ENCODE results near the gene RNF212B. TPM values are rescaled to one million over a fixed set of nuclear protein-coding genes. Genes with fewer than 3 reads are reported as not detected.
A peak's percentile ranks its signal among the peaks of the same experiment; 100 is the strongest.

Gene RNF212B
- total RNA-seq, 4 donors from 2014 or later = 0.33 TPM; not detected in 3

DNA sequence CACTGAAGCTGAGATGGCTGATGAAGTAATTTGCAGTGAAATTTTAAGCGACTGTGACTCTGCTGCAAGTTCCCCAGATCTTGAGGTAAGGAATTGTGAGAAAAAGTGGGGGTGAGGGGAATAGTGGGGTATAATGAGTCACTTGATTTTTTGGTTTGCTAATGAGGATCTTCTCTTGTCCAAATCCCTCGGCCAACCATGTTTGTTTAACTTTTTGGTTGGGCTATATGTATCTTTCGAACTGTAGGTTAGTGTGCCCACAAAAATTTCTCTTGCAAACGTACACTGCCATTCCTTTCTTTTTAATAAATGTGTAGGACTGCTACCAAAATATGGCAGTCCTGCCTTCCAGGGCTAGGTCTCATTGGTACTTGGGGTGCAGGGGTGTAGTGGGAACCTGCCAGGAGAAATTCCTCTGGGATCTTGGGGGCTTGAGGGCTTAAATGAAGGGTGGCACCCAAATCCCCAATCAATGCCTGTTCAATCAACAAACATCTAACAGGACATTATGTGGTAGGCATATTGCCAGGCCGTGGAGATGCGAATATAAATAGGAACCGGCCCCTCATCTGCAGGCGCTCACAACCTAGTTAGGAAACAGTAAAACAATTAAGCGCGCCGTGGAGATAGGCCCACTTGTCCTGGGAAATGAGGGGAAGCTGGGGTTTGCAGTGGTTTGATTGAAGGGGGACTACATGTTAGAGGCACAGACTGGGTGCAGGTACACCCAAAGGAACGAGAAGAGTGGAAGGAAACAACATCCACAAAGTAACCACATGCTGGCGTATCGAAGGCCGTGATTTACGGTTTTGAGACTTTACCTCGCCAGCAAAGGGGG is 82.2 kb downstream of the RNF212B start:
- TF ChIP-seq, protein P1, sequence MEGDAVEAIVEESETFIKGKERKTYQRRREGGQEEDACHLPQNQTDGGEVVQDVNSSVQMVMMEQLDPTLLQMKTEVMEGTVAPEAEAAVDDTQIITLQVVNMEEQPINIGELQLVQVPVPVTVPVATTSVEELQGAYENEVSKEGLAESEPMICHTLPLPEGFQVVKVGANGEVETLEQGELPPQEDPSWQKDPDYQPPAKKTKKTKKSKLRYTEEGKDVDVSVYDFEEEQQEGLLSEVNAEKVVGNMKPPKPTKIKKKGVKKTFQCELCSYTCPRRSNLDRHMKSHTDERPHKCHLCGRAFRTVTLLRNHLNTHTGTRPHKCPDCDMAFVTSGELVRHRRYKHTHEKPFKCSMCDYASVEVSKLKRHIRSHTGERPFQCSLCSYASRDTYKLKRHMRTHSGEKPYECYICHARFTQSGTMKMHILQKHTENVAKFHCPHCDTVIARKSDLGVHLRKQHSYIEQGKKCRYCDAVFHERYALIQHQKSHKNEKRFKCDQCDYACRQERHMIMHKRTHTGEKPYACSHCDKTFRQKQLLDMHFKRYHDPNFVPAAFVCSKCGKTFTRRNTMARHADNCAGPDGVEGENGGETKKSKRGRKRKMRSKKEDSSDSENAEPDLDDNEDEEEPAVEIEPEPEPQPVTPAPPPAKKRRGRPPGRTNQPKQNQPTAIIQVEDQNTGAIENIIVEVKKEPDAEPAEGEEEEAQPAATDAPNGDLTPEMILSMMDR (IDR thresholded peaks at IDR 0.05) = no peak
- TF ChIP-seq POLR2A (IDR thresholded peaks at IDR 0.05; ENCODE audit: low read depth) = no peak
- no peak for TF ChIP-seq POLR2AphosphoS5 (IDR thresholded peaks at IDR 0.05)
- no peak for TF ChIP-seq EP300 (IDR thresholded peaks at IDR 0.05)
- intact Hi-C loops (cut with DNase I) = loop anchor here (5.0 to 10.0 kb wide), 2 partner anchors 237 to 395 kb away; partner anchors contain the start of genes PRMT5 and THTPA
- H3K27me3 ChIP-seq = no peaks in the 10 kb centered on the region
- peaks cover 15 to 27% (median 22%) of the 10 kb centered on the region in 4 donors for H3K36me3 ChIP-seq
- peak overlapping the region; percentile 89 to 99 (median 98) for H3K27ac ChIP-seq (replicated peaks in 1 of 4)
- peak overlapping the region; percentile 87 to 99 (median 94) for H3K4me3 ChIP-seq
- H3K4me1 ChIP-seq = peaks cover 16 to 36% (median 27%) of the 10 kb centered on the region in 4 donors
- H3K9me3 ChIP-seq = no peaks in the 10 kb centered on the region
- 89% methylated on average over 17 of the region's 17 CpGs for WGBS
- DNase-seq (ENCODE audit: extremely low spot score) = no peak

- intact Hi-C loops (cut with DNase I) = loop anchor here (5.0 kb wide), 1 partner anchor 236 kb away; the partner anchor contains the start of gene THTPA
- Histone ChIP-seq H3K4me1 (peaks cover 16 to 36% (median 27%) of the 10 kb centered on the region in 4 donors), H3K27ac (replicated peaks in 1 of 4) (peak within 1 kb of the TSS; percentile 98 to 99 (median 98)), H3K9me3 (no peaks in the 10 kb centered on the region), H3K36me3 (peaks cover 16 to 36% (median 31%) of the 10 kb centered on the region in 4 donors), H3K27me3 (no peaks in the 10 kb centered on the region), H3K4me3 (peak within 1 kb of the TSS; percentile 87 to 99 (median 94))
- peak; percentile 100 for DNase-seq (ENCODE audit: extremely low spot score)
- WGBS = 7% methylated on average over 33 of the region's 63 CpGs
- no peak for TF ChIP-seq EP300 (IDR thresholded peaks at IDR 0.05)
- TF ChIP-seq POLR2AphosphoS5 (IDR thresholded peaks at IDR 0.05) = peak; percentile 85 to 90
- TF ChIP-seq, protein P1 (IDR thresholded peaks at IDR 0.05) = peak in 1 of 3 experiments; percentile 8
- no peak for TF ChIP-seq POLR2A (IDR thresholded peaks at IDR 0.05; ENCODE audit: low read depth)
These were observed 83.1 kb downstream of the RNF212B start, which contains the start of gene PABPN1 for GRCh38 chr14:23320584-23321571. Gene PABPN1, plus strand, starts transcription at chr14:23321457. Its CDS starts 13 bp downstream, at chr14:23321470.

- Histone ChIP-seq H3K4me1 (peaks cover 16 to 36% (median 27%) of the 10 kb centered on the region in 4 donors), H3K27ac (replicated peaks in 1 of 4) (peak overlapping the region; percentile 98 to 99 (median 98)), H3K27me3 (no peaks in the 10 kb centered on the region), H3K36me3 (peaks cover 16 to 39% (median 34%) of the 10 kb centered on the region in 4 donors), H3K9me3 (no peaks in the 10 kb centered on the region), H3K4me3 (peak overlapping the region; percentile 87 to 99 (median 94))
- peak in 1 of 2 donors; percentile 7 for TF ChIP-seq POLR2AphosphoS5 (IDR thresholded peaks at IDR 0.05)
- TF ChIP-seq, protein P1 (IDR thresholded peaks at IDR 0.05) = no peak
- WGBS = 1% methylated on average over 24 of the region's 64 CpGs
- DNase-seq (ENCODE audit: extremely low spot score) = no peak
- intact Hi-C loops (cut with DNase I) = loop anchor here (5.0 kb wide), 1 partner anchor 235 kb away; the partner anchor contains the start of gene THTPA
These were observed 84.1 kb downstream of the RNF212B start for GRCh38 chr14:23321572-23322547.

Small RNA genes within 50 kb of the gene (small RNA-seq; reads per million reads assigned to genes)
- gene AL049829.1 (0 reads per million in 3 donors), gene RNU6-1046P (0 reads per million in 3 donors)

Other genes with a start within 250 kb of the RNF212B start
- 10 to 100 TPM in 2 of 4 donors, 1 to 10 TPM in 2; 4.6 to 11.2 (median 9.9) TPM for gene C14orf93, start 227.8 kb upstream of the RNF212B start, total RNA-seq
- 100 to 1,000 TPM; 135 to 155 (median 145) TPM for gene PSMB5, start 203.0 kb upstream of the RNF212B start, total RNA-seq
- gene PSMB11, start 195.7 kb upstream of the RNF212B start, total RNA-seq = not detected
- 1 to 10 TPM; 2.5 to 5.9 (median 3.6) TPM for gene CDH24, start 180.4 kb upstream of the RNF212B start, total RNA-seq
- 100 to 1,000 TPM in 1 of 4 donors, 10 to 100 TPM in 3; 60.1 to 101 (median 89.5) TPM for gene ACIN1, start 142.8 kb upstream of the RNF212B start, total RNA-seq
- gene C14orf119, start 142.4 kb upstream of the RNF212B start, total RNA-seq = 10 to 100 TPM; 21.2 to 42.5 (median 34.0) TPM
- under 1 TPM in 1 of 4 donors, not detected in 3; 0.19 TPM for gene CIROP, start 132.9 kb upstream of the RNF212B start, total RNA-seq
- under 1 TPM in 1 of 4 donors, not detected in 3; 0.57 TPM for gene CEBPE, start 118.7 kb upstream of the RNF212B start, total RNA-seq
- gene SLC7A8, start 54.3 kb upstream of the RNF212B start, total RNA-seq = 10 to 100 TPM; 19.5 to 48.3 (median 32.5) TPM
- 10 to 100 TPM in 3 of 4 donors, 1 to 10 TPM in 1; 8.3 to 14.2 (median 12.4) TPM for gene HOMEZ, start 48.2 kb downstream of the RNF212B start, total RNA-seq
- 1 to 10 TPM; 5.4 to 6.3 (median 5.5) TPM for gene PPP1R3E, start 64.9 kb downstream of the RNF212B start, total RNA-seq
- 100 to 1,000 TPM in 3 of 4 donors, 10 to 100 TPM in 1; 92.8 to 132 (median 121) TPM for gene BCL2L2, start 68.9 kb downstream of the RNF212B start, total RNA-seq
- 10 to 100 TPM; 44.6 to 68.1 (median 53.9) TPM for gene PABPN1, start 83.5 kb downstream of the RNF212B start, total RNA-seq
- 10 to 100 TPM; 12.5 to 36.9 (median 24.9) TPM for gene SLC22A17, start 115.0 kb downstream of the RNF212B start, total RNA-seq
- 10 to 100 TPM; 10.1 to 21.4 (median 12.8) TPM for gene EFS, start 127.2 kb downstream of the RNF212B start, total RNA-seq
- not detected for gene IL25, start 134.9 kb downstream of the RNF212B start, total RNA-seq
- gene CMTM5, start 139.1 kb downstream of the RNF212B start, total RNA-seq = 1 to 10 TPM in 3 of 4 donors, under 1 TPM in 1; 0.78 to 2.9 (median 1.9) TPM
- under 1 TPM in 3 of 4 donors, not detected in 1; under 0.01 to 0.06 (median under 0.01) TPM for gene MYH6, start 170.3 kb downstream of the RNF212B start, total RNA-seq
- under 1 TPM in 2 of 4 donors, not detected in 2; 0.11 to 0.26 TPM for gene MYH7, start 197.7 kb downstream of the RNF212B start, total RNA-seq
- gene NGDN, start 231.8 kb downstream of the RNF212B start, total RNA-seq = 10 to 100 TPM; 21.6 to 43.2 (median 34.0) TPM

Data from esophagus muscularis mucosa (tissue), 4 donors.